ENCODE results near the gene COLEC12.

DNA sequence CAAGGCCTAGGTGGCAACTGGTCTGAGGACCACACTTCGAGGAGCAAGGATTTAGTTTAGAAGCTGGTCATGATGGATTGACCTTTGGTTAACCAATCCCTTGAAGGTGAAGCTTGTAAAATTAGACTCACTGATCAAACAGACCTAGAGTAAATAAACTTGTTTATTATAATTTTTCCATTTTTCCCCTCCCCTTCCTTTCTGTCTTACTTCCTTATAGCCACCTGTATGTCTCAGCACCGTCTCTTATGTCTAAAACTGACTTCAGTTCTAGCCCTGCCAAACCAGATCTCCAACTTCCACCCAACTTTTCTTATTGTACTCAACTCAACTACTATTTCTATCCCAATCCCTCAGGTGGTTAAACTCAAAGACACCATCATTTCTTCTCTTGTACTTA, 139.8 kb downstream of the COLEC12 start:
- TF ChIP-seq, protein P1, sequence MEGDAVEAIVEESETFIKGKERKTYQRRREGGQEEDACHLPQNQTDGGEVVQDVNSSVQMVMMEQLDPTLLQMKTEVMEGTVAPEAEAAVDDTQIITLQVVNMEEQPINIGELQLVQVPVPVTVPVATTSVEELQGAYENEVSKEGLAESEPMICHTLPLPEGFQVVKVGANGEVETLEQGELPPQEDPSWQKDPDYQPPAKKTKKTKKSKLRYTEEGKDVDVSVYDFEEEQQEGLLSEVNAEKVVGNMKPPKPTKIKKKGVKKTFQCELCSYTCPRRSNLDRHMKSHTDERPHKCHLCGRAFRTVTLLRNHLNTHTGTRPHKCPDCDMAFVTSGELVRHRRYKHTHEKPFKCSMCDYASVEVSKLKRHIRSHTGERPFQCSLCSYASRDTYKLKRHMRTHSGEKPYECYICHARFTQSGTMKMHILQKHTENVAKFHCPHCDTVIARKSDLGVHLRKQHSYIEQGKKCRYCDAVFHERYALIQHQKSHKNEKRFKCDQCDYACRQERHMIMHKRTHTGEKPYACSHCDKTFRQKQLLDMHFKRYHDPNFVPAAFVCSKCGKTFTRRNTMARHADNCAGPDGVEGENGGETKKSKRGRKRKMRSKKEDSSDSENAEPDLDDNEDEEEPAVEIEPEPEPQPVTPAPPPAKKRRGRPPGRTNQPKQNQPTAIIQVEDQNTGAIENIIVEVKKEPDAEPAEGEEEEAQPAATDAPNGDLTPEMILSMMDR (IDR thresholded peaks at IDR 0.05), result no peak
- TF ChIP-seq POLR2A (IDR thresholded peaks at IDR 0.05), result no peak
